GM19099 (cell line): ENCODE measurements around the gene SLF2.

Experiments
- POLR2A ChIP-seq: IDR thresholded peaks from 3 replicates; pipeline ENCODE4 v1.6.1; 2011; ENCODE audit warnings: low read depth; ENCODE audit not compliant: insufficient read length; ENCODE audit errors: extremely low read depth

SLF2 gene

DNA sequence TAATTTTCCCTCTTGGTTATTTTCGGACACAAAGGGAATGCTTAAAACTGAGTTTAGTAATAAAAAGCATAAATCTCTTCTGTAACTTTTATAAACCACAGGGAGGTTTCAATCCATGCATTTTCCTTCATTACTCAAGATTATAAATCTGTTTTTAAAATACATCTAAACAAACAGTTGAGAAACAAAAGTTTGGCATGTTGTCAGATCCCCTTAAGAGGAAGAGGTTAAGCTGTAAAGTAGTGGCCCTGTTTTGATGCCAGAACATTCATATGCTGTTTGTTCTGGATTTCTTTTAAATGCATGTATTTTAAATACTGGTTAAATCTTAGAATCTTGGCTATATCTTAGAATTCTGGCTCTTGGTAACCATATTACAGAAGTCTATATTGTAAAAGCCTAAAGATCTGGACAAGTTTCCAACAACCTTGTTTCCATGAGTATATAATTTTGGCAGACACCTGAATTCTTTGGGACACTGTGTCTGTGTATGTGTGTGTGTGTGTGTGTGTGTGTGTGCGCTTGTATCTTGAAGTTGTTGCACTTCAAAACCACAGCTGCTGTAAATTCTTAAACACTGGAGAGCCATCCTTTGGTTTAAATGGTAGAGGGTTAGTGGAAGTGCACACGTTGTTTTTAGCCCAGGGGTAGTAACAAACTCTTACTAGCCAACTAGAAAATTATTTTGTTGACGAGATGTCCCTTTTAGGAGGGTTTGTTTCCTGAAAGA, 49.8 kb downstream of the SLF2 start:
- no peak for TF ChIP-seq POLR2A

DNA sequence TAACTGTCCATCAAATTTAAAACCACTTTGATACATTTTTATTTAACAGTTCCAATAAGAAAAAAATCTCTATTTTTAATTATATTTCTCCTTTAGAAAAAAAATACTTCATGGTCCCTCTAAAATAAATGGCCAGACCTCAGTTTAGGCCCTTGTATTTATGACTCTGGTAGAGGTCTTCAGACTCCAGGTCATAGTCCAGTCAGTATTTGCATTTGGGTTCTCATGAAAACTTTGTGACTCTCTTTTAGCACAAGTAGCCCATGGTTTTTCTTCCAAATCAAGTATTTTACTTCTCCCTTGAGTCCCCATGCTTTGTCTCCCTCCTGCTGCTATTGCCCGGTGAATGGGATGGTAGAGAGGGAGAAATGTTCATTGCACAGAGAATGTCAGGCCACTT, 51.1 kb downstream of the SLF2 start:
- TF ChIP-seq POLR2A = no peak

DNA sequence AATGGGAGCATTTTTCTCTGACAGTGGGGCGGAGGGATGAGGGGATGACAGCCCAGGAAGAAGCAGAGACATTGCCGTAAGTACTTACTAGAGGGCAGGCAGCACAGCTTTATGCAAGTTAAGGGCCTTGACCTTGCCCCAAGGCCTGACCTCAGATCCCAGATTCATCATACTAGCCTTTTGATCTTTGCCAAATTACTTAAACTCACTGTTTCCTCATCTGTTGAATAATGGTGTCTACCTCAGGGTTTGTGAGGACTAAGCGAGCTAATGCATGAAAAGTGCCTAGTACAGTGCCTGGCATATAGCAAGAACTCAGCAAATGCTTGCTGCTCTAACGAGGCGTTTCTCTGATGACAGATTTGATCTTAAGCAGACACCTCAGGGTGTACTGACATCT, 53.1 kb downstream of the SLF2 start:
- TF ChIP-seq POLR2A = no peak

DNA sequence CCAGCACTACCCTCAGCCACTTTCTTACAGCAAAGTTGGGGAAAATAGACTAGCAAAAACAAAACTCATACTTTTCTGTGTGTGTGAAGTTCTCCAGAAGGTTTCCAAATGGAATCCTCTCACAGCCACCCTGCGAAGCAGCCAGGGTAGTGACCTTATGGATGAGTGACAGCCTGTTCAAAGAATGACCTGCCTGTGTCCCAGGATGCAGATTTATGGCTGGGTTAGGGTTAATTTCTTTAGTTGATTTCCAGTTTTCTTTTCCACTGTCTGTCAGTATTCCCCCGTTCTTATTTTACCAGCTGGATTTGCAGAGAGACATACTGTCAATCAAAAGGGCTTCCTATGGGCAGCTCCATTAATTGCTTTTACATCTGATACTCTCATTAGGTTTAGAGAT, 54.1 kb downstream of the SLF2 start:
- TF ChIP-seq POLR2A = no peak

DNA sequence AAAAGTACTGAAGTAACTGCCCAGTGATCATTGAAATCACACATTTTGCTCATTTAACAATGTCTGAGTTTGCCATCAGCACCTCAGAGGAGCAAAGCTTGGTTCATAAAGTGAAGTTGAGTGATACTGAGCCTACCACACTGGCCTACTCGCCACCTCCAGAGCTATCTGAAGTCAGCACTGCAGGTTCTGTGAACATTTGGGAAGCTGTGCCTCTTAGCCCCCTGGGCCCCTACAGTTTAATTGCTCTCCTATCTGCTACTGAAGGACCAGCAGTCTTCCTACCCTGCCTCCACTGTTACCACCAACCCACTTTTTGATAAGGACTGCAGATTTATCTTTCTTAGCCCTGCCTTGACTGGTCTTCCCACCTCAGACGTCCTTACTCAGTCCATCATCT, 54.6 kb downstream of the SLF2 start:
- no peak for TF ChIP-seq POLR2A

DNA sequence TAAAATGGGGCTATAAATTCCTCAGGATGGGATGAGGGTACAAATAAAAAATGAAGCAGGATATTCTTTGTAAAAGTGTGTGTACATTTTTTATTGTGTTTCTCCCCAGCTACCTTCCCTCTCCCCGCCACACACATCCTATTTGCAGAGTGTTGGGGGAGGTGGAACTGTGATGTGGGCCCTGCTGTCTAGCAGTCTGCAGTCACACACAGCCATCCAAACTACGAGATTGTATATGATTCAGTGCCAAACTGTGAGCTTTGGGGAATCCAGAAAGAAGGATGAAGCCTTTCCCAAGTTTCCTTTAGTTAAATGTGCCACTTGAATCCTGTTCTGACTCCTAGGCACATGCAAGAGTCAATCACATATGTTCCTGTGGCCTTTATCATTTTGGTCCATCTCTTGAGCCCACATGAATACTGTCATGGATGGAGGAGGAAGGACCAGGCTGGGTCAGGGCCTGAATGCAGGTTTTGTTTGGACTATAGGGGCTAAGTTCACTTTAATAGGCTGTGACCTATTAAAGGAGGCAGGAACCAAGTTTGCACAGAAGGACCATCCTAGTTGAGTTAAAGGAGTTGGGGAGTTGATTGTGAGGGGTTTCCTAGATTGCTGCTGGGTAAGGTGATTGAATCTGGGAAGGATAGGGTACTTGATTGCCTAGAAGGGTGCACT, 55.4 kb downstream of the SLF2 start:
- no peak for TF ChIP-seq POLR2A

DNA sequence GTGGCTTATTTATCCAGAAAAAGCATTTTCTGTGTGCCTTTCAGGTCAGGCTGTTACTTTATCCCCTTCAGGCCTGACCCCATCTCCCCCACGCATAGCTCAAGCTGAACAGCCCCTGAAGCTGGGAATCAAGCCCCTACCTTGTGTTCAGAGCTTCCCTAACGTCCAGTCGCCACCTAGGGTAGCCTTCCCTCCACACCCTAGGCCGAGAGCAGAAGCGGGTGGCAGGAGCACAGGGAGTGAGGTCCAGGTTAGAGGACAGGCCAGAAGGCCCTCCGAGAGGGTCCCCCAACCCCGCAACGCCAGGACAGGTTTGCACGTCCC, 56.1 kb downstream of the SLF2 start:
- no peak for TF ChIP-seq POLR2A

DNA sequence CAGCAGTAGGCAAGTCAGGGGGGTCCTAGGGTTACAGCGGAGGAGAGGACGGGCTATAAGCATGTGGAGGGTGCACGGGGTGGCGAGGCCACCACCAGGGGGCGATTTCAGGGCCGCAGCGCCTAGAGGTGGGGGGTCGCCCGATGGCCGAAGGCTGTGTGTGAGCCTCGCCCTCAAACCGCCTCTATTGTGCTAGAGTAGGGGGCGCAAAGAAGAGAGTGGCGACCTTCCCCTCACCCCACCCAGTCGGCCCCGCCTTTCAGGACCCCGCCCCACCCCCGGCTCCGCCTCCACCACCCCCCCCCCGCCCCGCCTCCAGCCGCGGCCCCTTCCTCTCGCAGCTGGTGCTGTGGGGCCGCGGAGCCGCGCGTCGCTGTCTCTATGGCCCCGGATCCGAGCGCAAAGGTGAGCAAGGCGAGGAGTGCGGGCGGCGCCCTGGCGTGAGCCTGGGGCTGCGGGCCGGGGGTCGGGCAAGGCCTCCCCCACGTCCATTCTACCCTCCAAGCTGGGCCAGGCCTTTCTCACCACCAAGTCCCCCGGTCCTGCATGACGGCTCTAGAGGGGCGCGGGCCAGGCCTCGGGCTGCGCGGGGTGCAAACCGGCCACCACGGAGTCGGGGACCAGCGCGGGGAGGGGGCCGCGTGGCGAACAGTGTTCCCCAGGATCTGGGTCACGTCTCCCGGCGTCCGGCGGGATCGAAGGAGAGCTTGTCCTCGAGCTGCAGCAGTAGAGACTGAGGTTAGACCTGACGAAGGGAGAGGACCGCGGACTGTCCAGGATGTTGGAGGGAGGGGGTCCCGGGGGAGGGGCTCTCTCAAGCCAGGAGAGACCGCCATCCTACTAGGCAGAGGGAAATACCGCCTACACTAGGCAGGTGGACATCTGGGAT, 56.7 kb downstream of the SLF2 start, which contains the start of gene SEMA4G:
TSS of gene SEMA4G (plus strand) at position 318 of the 889 bp plus-strand sequence. CDS start 3,409 bp downstream, outside the sequence.
- no peak for TF ChIP-seq POLR2A

DNA sequence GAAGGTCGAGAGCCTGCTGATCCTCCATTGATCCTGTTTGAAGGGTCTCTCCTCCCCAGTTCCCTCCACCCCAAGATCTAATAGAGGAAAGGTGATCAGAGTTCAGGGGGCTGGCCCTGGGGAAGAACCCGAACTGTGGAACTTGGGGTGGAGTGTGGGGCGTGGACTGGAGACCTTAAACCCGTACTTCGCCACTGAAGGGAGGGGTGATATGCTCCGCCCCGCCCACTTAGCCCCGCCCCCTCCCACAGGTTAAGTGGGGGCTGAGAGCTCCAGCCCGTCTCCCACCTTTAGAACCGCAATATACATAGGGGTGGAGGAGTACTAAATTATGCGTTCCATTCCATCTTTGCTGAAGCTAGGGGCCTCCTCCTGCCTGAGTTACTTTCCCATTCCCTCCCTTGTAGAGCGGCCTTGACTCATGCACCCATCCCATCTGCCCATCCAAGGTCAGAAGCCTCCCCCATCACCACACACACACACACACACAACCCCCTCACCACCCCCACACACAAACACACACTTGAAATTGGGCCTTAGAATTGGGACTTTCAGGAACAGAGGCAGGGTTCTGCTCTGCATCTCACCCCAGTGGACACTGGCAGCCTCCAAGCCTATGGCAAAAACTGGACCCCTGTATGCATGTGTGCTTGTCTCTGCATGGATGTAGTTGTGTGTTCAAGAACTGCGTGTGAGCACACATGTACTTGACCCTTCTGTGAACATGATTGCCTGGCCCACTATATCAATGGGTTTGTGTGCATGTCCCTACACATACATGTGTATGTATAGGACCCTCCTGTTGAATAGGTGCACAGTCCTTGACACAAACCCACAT, 57.5 kb downstream of the SLF2 start:
- TF ChIP-seq POLR2A = no peak

DNA sequence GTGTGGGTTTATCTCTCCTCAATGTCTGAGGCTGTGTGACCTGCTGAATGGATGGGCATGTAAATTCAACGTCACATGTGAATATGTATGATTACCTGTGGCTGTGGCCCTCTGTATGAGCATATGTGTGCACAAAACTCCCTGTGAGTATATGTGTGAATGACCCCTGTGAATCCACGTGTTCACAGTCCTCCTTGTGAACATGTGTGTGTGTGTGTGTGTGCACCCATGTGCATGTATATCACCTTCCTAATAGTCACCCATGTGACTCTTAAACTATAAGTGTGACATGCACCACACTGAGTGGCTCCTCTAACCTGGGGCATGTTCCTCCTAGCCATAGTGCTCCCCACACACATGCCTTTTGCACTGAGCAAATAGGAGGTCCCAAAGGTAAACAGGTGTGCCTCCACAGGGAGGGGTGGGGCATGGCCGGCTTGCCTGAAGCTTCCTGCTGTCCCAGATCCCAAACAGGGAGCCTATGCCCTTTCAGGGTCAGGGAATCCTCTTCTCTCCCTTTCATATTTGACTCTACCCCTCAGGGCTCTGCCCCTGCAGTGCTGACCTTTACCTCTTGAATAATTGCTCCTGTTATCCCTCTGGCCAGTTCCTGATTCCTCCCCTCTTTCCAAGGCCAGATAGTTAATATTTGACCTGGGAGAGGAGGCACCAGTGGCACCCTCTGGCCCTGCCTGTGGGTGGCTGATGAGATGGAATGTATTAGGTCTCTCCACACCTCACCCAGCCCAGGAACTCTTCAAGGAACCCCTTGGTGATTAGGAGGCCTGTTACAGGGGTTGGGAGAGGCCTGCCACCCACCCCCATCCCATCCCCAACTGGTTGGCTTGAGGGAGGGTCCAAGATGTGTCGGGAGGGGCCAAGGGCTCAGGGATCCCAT, 58.4 kb downstream of the SLF2 start:
- no peak for TF ChIP-seq POLR2A

DNA sequence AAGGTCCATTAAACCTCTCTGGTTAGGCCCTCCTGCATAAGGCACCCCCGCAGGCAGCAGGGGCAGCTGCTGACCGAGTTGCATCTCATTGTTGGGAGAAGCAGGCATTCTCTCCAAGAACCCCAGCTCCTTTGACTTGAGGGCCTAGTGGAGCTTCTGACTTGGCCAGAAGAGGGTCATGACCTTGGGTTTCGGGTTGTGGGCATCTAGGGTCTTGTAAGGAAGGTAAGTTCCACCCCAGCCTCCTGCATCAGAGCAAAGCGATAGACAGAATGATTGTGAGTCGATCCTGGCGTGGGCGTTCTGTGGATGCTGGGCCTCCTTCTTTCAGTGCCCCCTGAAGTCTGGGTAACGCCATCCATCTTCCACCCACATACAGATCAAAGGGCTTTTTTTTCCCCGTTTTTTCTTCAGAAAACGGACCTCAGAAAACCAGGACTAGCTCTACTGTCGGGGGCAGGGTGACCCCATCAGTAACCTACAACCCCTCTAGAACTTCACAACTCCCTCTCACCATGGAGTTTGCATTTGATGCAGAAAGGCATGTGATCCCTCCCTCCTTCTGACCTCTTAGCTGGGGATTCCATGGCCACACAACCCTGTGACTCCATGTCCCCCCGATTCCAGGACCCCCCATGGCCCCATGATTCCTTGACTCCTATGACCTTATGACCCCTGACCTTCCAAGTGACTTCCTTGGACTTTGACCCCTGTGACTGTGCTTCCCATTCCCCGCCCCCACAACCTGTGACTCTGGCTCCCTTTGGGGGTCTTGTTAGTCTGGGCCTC, 59.5 kb downstream of the SLF2 start:
- no peak for TF ChIP-seq POLR2A

DNA sequence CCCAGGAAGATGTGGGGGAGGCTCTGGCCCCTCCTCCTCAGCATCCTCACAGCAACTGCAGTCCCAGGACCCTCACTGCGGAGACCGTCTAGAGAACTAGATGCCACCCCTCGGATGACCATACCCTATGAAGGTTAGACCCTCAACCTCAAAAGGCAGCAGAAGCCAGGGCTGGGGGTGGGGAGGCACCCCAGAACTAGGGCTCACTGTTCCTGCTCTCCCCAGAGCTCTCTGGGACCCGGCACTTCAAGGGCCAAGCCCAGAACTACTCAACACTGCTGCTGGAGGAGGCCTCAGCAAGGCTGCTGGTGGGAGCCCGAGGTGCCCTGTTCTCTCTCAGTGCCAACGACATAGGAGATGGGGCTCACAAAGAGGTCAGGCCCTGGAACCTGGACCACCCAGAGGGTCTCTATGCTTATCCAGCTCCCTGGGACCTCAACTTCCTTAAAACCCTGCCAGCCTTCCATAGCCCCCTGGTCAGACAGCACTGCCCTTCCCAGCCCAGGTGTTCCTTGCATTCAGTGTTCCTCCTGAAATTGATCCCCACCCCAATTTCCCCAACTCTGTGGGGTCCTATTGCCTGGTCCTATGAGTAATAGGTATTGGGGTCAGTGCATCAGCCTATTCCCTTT, 60.3 kb downstream of the SLF2 start:
- TF ChIP-seq POLR2A = no peak

DNA sequence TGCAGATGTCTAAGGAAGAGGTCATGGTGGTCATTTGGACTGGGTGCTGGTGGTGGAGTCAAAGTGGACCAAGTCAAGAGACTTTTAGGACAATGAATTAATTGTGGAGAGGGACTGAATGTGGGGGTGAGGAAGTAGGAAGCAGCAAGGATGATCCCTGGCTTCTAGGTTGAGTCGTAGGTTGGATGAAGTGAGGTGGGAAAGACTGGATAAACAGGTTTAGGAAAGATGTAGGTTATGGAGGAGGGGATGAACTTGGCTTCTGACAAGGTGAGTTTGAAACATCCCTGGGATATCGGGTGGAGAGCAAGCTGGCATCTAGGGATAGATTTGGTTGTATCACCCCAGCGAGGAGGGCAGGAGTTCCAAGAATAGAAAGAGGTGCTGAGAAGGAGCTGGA, 64.1 kb downstream of the SLF2 start:
- TF ChIP-seq POLR2A = no peak

DNA sequence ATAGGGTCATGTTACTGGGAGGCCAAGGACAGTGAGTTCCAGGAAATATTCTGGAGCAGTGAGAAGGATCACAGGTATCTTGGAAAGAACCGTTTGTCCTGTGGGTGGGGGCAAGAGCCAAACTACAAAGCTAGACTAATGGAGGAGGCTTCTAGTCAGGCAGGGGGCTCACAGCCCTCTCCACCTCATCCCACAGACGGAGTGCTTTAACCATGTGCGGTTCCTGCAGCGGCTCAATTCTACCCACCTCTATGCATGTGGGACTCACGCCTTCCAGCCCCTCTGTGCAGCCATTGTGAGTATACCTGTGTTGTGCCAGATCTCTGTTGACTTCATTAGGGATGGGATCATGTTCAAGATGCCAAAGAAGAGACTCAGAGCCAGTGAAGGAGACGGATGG, 64.7 kb downstream of the SLF2 start:
- no peak for TF ChIP-seq POLR2A
